HFFc6 (cell line): ENCODE measurements around the gene WDR7. TPM values are rescaled to one million over a fixed set of nuclear protein-coding genes. Genes with fewer than 3 reads are reported as not detected.

ENCODE experiments used
- DNase-seq: peaks from one replicate; pipeline ENCODE4 v3.0.0-alpha.2; 2018
- H3K27ac Mint-ChIP-seq: 2 replicates; pipeline ENCODE4 v1.8.0; 2020; ENCODE audit warnings: mild to moderate bottlenecking, mixed read lengths
- H3K27me3 Mint-ChIP-seq: 2 replicates; pipeline ENCODE4 v1.8.0; 2021; ENCODE audit warnings: mild to moderate bottlenecking, moderate library complexity, mixed read lengths; ENCODE audit not compliant: insufficient read depth
- H3K36me3 Mint-ChIP-seq: 2 replicates; pipeline ENCODE4 v1.8.0; 2021; ENCODE audit warnings: low read depth, mixed read lengths
- H3K4me1 Mint-ChIP-seq: 2 replicates; pipeline ENCODE4 v1.8.0; 2020; ENCODE audit warnings: low read depth, mixed read lengths
- H3K4me3 Mint-ChIP-seq: 2 replicates; pipeline ENCODE4 v1.8.0; 2020; ENCODE audit warnings: mild to moderate bottlenecking, moderate library complexity, mixed read lengths
- H3K9me3 Mint-ChIP-seq: 2 replicates; pipeline ENCODE4 v1.8.0; 2020; ENCODE audit warnings: mild to moderate bottlenecking, mixed read lengths
- CTCF ChIP-seq: fragments of 200-600 bp; sonication (generic); IDR thresholded peaks from 2 replicates; pipeline ENCODE4 v1.5.0; 2021; ENCODE audit warnings: antibody characterized with exemption, mild to moderate bottlenecking
- total RNA-seq, 6 experiments: library from RNA; stranded (reverse); fragmentation: NEBNext Ultra II Directional; extraction: Animal tissue kit (Norgen Biotek cat#: 25700); gene quantifications; 2 replicates in 1 of 6; 3 replicates in 5 of 6; pipeline ENCODE4 v1.2.3, GENCODE V29; 2021

WDR7 gene
- total RNA-seq, 6 experiments from 2014 or later, result 14.0 to 19.7 (median 16.6) TPM

GRCh38 chr18:56756966-56757365, 105.8 kb downstream of the WDR7 start:
- H3K4me3 Mint-ChIP-seq, result no peak overlapping the region
- no peak overlapping the region for H3K27ac Mint-ChIP-seq
- H3K4me1 Mint-ChIP-seq, result no peaks in the 10 kb centered on the region

GRCh38 chr18:56770097-56770496, 118.9 kb downstream of the WDR7 start:
- Mint-ChIP-seq H3K36me3 (peaks cover 8% of the 10 kb centered on the region), H3K27me3 (no peaks in the 10 kb centered on the region), H3K4me3 (no peak overlapping the region), H3K4me1 (peaks cover 7% of the 10 kb centered on the region; the same call in 1 of the 2 replicates), H3K27ac (no peak overlapping the region), H3K9me3 (no peaks in the 10 kb centered on the region)
- no peak for TF ChIP-seq CTCF
- no peak for DNase-seq

More at GRCh38 chr18:56756966-56757365, 105.8 kb downstream of the WDR7 start:
- no peaks in the 10 kb centered on the region for H3K27me3 Mint-ChIP-seq
- no peak for TF ChIP-seq CTCF
- H3K9me3 Mint-ChIP-seq, result no peaks in the 10 kb centered on the region
- H3K36me3 Mint-ChIP-seq, result peaks cover 3% of the 10 kb centered on the region; the same call in 1 of the 2 replicates
- DNase-seq, result no peak

GRCh38 chr18:56770873-56771272, 119.7 kb downstream of the WDR7 start:
- Mint-ChIP-seq H3K27me3 (no peaks in the 10 kb centered on the region), H3K27ac (no peak overlapping the region), H3K9me3 (no peaks in the 10 kb centered on the region), H3K36me3 (peaks cover 8% of the 10 kb centered on the region), H3K4me3 (no peak overlapping the region), H3K4me1 (peaks cover 7% of the 10 kb centered on the region; the same call in 1 of the 2 replicates)
- DNase-seq, result peak; percentile 3
- TF ChIP-seq CTCF, result no peak

GRCh38 chr18:56775701-56776100, 124.5 kb downstream of the WDR7 start:
- Mint-ChIP-seq H3K27ac (no peak overlapping the region), H3K9me3 (no peaks in the 10 kb centered on the region), H3K36me3 (peaks cover 4% of the 10 kb centered on the region), H3K4me3 (no peak overlapping the region), H3K4me1 (peaks cover 7% of the 10 kb centered on the region; the same call in 1 of the 2 replicates), H3K27me3 (no peaks in the 10 kb centered on the region)
- DNase-seq, result no peak
- TF ChIP-seq CTCF, result no peak

- H3K9me3 Mint-ChIP-seq, result no peaks in the 10 kb centered on the region
- no peak for DNase-seq
- TF ChIP-seq CTCF, result no peak
- H3K36me3 Mint-ChIP-seq, result no peaks in the 10 kb centered on the region
- H3K4me1 Mint-ChIP-seq, result no peaks in the 10 kb centered on the region
- H3K4me3 Mint-ChIP-seq, result no peak overlapping the region
- no peak overlapping the region for H3K27ac Mint-ChIP-seq
- no peaks in the 10 kb centered on the region for H3K27me3 Mint-ChIP-seq
Measured at GRCh38 chr18:56787390-56787789, 136.2 kb downstream of the WDR7 start.
